HG02885 (cell line): Measurements from ENCODE around the gene SGCD.

Source experiments
- ATAC-seq: cut with Tn5 transposase; IDR thresholded peaks from one replicate; pipeline ENCODE4 v1.9.1; 2021; ENCODE audit warnings: mild to moderate bottlenecking; ENCODE audit not compliant: unreplicated experiment, poor library complexity

The SGCD gene

GRCh38 chr5:156541582-156541981 is 214.6 kb downstream of the SGCD start:
- ATAC-seq: no peak

DNA sequence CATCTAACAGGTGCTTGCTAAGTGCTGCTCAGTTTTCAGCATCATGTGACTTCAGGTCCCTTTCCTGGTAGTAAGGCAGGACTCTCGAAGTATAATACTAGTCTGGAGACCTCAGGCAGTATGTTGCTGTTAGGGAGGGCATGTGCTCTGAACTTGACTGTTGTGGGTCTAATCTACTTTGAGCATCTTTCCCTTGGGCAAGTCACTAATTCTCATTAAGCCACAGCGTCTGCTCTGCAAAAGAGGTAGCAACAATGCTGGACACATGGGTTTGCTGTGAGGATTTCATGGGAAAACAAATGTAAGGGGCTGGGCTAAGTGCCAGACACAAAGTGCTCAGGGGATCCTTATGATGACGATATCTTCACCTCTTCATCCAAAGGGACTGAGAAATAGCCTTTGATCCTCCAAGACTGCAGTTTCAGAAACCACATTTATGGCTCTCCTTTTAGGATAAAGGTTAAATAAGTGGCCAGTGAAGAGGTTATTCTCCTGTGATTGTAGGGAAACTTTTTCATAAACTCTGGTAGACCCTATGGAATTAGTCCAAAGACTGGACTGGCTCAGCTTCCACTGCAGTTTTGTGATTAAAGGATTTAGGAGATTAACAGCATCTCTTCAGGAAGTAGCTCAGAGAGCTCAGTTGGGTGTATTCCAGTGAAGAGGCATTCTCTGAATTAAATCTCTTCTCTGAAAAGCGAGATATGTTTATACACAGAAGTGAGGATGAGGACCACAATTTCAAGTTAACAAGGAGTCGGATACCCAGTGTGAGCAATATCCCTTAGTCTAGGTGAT is 216.6 kb downstream of the SGCD start:
- no peak for ATAC-seq

DNA sequence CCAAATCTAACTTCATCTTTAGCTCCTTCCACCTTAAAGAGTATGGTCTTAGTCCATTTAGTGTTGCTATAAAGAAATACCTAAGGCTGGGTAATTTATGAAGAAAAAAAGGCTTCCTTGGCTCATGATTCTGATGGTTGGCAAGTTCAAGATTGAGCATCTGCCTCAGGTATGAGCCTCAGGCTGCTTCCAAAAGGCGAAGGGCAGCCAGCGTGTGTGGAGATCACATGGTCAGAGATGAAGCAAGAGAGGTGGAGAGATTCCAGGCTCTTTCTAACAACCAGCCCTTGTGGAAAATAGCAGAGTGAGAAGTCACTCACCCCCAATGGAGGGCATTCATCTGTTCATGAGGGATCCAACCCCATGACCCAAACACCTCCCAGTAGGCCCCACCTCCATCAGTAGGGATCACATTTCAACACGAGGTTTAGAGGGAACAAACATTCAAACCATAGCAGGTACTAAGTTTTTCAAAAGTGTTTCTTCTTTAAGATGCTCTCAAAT is 225.9 kb downstream of the SGCD start:
- ATAC-seq: no peak

GRCh38 chr5:156556666-156557406 is 229.9 kb downstream of the SGCD start:
- no peak for ATAC-seq

GRCh38 chr5:156560002-156560401 is 233.0 kb downstream of the SGCD start:
- ATAC-seq: no peak

- ATAC-seq: no peak
These were observed 234.7 kb downstream of the SGCD start for GRCh38 chr5:156561651-156562050.

DNA sequence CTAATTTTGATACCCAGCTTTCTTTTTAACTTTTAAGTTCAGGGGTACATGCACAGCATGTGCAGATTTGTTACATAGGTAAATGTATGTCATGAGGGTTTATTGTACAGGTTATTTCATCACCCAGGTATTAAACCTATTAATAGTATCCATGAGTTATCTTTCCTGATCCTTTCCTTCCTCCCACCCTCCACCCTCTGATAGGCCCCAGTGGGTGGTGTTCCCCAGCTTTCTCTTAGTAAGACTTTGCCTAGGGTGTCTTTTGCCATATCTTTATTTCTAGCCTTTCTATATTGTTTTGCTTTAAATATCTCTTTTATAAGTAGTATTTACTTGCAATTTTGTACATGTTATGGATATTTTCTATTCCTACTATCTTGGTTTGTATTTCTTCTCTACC is 243.7 kb downstream of the SGCD start:
- no peak for ATAC-seq

DNA sequence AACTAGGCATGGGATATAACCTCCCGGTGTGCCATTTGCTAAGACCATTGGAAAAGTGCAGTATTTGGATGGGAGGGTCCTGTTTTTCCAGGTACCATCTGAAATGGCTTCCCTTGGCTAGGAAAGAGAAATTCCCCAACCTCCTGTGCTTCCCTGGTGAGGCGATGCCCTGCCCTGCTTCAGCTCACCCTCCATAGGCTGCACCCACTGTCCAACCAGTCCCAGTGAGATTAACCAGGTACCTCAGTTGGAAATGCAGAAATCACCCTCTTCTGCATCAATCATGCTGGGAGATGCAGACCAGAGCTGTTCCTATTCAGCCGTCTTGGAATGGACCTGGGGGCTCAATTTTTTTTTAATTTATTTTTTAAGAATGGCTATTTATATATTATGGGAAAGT is 254.8 kb downstream of the SGCD start:
- no peak for ATAC-seq

- ATAC-seq: no peak
These were observed 255.2 kb downstream of the SGCD start for GRCh38 chr5:156582193-156582598.

- ATAC-seq: no peak
These were observed 257.9 kb downstream of the SGCD start for GRCh38 chr5:156584871-156585270.

- no peak for ATAC-seq
These were observed 259.0 kb downstream of the SGCD start for GRCh38 chr5:156585999-156586398.

DNA sequence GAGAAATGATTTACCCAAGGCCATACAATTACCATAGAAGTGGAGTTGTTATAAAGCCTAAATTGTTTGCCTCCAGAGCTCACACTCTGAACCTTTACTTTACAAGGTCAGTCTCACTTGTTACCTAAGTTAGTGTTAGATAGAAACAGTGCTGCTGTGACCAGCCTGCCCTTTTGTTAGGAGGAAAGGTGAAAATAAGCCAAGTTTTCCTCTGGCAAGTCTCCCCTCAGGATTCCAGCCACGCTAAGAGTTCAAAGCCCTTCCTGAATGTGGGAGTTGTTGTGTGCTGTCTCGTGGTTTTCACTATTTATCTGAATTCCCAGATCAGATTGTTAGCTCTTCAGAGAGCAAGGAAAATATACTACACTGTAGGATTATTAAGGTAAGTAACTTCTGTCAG is 260.0 kb downstream of the SGCD start:
- ATAC-seq: no peak

DNA sequence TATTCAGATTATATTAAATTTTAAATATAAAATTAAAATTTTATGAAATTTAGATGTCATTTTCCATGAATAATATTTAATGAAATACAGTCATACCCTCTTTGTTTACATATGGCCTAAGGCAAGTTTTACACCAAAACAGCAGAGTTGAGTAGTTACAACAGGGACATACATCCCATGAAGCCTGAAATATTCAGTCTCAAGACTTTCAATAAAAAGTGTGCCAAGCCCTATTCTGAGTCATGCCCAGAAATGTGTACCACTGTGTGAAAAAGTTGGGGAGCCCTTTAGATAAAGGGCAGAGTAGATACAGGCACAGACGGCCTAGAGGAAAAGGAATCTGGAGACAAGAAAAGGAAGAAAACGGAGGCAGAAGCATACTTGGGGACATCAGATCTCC is 261.3 kb downstream of the SGCD start:
- no peak for ATAC-seq

DNA sequence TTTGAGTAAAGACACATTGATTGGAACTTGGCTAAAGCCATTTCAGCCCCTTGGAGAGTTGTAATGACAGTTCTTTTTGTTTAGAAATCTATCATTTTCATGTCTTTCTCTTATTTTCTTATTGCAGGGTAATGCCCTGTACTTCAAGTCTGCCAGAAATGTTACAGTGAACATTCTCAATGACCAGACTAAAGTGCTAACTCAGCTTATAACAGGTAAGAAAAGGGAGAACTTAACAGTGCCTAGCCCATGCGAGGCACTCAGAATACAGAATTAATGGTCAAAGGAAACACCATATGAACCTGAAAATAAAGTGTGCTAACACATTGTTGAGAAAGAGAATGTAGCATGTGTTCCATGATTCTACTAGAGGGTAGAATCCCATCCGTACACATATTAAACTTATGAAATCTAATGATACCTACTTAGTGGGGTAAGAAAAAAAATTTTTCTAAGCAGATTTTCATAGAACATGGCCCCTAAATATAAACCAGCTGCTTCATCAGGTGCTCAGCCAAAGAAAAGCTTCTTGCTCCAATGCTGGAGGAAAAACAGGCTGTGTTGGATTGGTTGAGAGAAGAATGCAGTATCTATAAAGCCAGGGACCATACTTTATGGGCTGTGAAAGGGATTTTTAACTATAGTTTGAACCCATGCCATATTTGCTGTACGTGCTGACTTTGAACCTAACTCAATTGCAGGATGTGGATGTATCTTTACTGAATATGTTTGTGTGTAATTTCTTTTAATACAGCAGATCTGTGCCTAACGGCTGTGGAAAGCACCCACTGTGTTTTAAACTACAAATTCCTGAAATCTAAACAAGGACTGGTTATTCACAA is 262.4 kb downstream of the SGCD start:
- no peak for ATAC-seq

DNA sequence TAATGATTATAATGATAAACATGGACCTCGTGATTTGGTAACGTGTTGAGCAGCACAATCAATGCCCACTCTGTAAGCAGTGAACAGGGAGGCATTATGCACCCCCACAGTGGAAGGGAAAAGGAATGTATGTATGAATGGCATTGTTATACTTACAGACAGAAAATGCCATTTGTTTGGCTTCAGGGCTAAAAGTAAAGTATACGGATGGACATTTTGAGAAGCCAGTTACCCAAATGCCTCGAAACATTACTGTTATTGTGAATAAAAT is 262.9 kb downstream of the SGCD start:
- no peak for ATAC-seq

DNA sequence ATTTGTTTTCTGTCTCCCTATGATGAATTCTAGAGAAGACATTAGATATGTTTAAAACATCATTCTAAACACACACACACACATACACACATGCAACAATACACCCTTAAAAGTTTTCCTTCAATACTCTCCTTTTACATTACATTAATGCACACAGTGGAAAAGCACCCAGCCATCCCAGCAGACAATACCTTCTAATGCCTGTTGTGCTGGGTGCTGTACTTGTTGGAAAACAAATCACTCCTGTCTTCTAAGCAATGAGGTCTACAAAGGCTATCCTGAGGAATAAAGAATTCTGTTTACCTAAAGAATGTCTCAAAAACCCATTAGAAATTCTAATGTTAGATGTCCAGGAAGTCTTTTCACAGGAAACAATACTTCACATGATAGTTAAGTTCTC is 264.0 kb downstream of the SGCD start:
- ATAC-seq: no peak

GRCh38 chr5:156591631-156592030 is 264.7 kb downstream of the SGCD start:
- no peak for ATAC-seq

DNA sequence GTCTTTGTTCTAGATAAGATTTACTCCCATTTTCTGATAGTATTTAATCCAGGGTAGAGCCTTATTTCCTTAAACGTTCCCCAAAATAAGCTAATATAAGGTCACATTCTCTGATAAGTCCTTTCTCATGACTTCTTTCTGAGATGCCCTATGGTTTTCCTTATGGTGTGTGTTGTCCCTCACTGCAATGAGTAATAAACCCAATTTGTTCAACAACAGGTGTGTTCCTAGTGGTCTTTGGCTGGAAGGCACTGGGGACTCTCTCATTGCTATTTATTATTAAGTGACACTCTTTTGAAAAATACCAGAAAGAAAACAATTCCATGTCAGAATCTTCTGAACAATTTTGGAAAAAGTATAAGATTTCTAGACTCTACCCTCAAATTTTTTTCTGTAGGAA is 266.6 kb downstream of the SGCD start:
- no peak for ATAC-seq

- no peak for ATAC-seq
These were observed 267.4 kb downstream of the SGCD start for GRCh38 chr5:156594406-156594805.

- ATAC-seq: no peak
These were observed 268.3 kb downstream of the SGCD start for GRCh38 chr5:156595132-156595787.

- ATAC-seq: no peak
These were observed 270.3 kb downstream of the SGCD start for GRCh38 chr5:156597276-156597675.
